ENCODE data around the gene BRD7.

- TF ChIP-seq CTCF (IDR thresholded peaks at IDR 0.05; ENCODE audit: insufficient read depth, low read length, poor library complexity, severe bottlenecking) (no peak), EZH2phosphoT487 (conservative IDR thresholded peaks at IDR 0.05; ENCODE audit: low read length) (no peak)
Observed at GRCh38 chr16:50288920-50289319, 79.9 kb downstream of the BRD7 start.
